GM12892 (cell line): Measurements from ENCODE around the gene TSC1.

Experiments used
- POLR2A ChIP-seq: IDR thresholded peaks from 2 replicates; pipeline ENCODE4 v1.6.1; 2011; ENCODE audit warnings: low read depth, low read length, control low read depth
- TAF1 ChIP-seq: IDR thresholded peaks from 2 replicates; pipeline ENCODE4 v1.6.1; 2011; ENCODE audit warnings: low read depth, mild to moderate bottlenecking, control low read depth, low read length, borderline replicate concordance

DNA sequence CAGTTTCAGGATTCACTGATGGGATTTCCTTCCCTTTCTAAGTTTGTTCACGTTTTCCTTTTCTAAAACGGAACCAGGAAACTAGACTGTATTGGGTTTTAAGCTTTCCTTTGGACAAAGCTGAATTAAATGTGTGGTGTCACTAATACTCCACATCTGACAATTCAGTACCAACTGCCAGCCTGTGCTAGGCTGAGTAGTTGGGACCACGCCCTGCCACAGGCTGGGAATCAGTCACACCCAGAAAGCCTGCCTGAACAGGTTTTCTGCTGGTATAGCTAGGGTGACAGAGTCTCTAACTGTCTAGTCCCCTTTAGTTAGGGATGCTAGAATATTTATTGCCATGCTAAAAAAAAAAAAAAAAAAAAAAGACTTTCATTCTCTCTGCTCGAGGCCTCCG is 50.1 kb downstream of the TSC1 start:
- TF ChIP-seq TAF1: no peak
- TF ChIP-seq POLR2A: no peak
